Activated CD8-positive, alpha-beta memory T cell treated with anti-CD3 and anti-CD28 coated beads for 24 hours (primary cell): ENCODE data around the gene TICRR.
"Not testable (repeated sequence)": the region's sequence is repeated elsewhere in the genome, so short reads cannot be mapped to it uniquely, and the experiment has no call there.

ENCODE experiments used
- DNase-seq: peaks from one replicate; pipeline ENCODE4 v3.0.0-alpha.2; 2020

The TICRR gene

GRCh38 chr15:89575146-89575655, at the start of gene TICRR:
Gene TICRR (plus strand): TSS chr15:89575469. CDS start chr15:89575587, 118 bp downstream.
- peak; percentile 93 for DNase-seq

GRCh38 chr15:89526181-89526580, 49.1 kb upstream of the TICRR start:
- no peak for DNase-seq

GRCh38 chr15:89526601-89527441, 48.4 kb upstream of the TICRR start:
- no peak for DNase-seq

- no peak for DNase-seq
Measured at GRCh38 chr15:89528757-89529352, 46.4 kb upstream of the TICRR start.

GRCh38 chr15:89530976-89531375, 44.3 kb upstream of the TICRR start:
- DNase-seq, result no peak

GRCh38 chr15:89531796-89532537, 43.3 kb upstream of the TICRR start:
- no peak for DNase-seq

GRCh38 chr15:89533861-89534544, 41.3 kb upstream of the TICRR start:
- DNase-seq, result no peak

- DNase-seq, result no peak
Measured at GRCh38 chr15:89539027-89539426, 36.2 kb upstream of the TICRR start.

- no peak for DNase-seq
Measured at GRCh38 chr15:89542369-89542768, 32.9 kb upstream of the TICRR start.

GRCh38 chr15:89543389-89543788, 31.9 kb upstream of the TICRR start:
- DNase-seq, result no peak

- not testable (repeated sequence) for DNase-seq
Measured at GRCh38 chr15:89549138-89549537, 26.1 kb upstream of the TICRR start.

- no peak for DNase-seq
Measured at GRCh38 chr15:89550427-89550826, 24.8 kb upstream of the TICRR start.

GRCh38 chr15:89551550-89551949, 23.7 kb upstream of the TICRR start:
- DNase-seq, result no peak

- DNase-seq, result no peak
Measured at GRCh38 chr15:89553632-89554031, 21.6 kb upstream of the TICRR start.

- no peak for DNase-seq
Measured at GRCh38 chr15:89554247-89554646, 21.0 kb upstream of the TICRR start.

GRCh38 chr15:89555768-89556167, 19.5 kb upstream of the TICRR start:
- DNase-seq, result no peak

GRCh38 chr15:89556413-89557262, 18.6 kb upstream of the TICRR start:
- peak; percentile 68 for DNase-seq

- DNase-seq, result no peak
Measured at GRCh38 chr15:89559769-89560264, 15.5 kb upstream of the TICRR start.

GRCh38 chr15:89566181-89566580, 9.1 kb upstream of the TICRR start:
- DNase-seq, result no peak

GRCh38 chr15:89566621-89567294, 8.5 kb upstream of the TICRR start:
- DNase-seq, result peak; percentile 41

- DNase-seq, result no peak
Measured at GRCh38 chr15:89569090-89569745, 6.1 kb upstream of the TICRR start.
